GM18861 (cell line): ENCODE measurements around the gene GDF10.

Experiments
- ATAC-seq: cut with Tn5 transposase; IDR thresholded peaks from one replicate; pipeline ENCODE4 v1.9.1; 2021; ENCODE audit not compliant: unreplicated experiment

Gene GDF10, protein sequence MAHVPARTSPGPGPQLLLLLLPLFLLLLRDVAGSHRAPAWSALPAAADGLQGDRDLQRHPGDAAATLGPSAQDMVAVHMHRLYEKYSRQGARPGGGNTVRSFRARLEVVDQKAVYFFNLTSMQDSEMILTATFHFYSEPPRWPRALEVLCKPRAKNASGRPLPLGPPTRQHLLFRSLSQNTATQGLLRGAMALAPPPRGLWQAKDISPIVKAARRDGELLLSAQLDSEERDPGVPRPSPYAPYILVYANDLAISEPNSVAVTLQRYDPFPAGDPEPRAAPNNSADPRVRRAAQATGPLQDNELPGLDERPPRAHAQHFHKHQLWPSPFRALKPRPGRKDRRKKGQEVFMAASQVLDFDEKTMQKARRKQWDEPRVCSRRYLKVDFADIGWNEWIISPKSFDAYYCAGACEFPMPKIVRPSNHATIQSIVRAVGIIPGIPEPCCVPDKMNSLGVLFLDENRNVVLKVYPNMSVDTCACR

DNA sequence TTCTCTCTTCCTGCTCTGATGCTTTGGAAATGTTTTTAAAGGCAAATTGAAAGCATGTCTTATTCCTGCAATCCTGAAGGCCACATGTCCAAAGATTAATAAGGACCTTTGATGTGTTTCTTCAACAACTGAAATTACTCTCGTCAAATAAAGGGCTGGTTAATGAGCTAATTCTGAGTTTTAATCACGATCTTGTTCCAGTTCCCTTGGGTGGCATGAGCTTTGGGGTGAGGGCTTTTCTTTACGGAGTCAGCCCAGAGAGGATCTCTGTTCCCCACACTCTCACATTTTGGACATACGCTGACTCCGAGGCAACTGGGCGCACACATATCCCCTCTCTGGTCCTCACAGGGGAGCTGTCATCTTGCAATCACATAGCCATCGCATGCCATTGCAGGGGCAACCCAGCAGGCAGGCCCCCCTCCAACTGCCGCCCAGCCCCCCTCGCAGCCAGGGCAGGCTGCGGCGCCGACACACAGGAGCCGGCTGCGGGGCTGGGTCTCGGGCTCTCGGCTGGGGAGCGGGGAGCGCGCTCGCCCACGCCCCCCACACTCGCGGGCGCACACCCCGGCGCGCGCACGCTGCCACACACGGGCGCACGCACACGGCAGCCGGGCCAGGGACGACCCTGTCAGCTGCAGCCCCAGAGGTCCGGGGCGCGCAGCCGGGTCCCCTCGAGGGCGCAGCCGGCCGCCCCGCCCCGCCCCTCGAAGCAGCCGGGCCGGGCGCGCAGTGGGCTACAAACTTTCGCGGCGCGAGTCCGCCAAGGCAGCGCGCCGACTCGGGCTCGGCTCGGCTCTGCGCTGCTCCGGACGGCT, at the start of gene GDF10:
TSS of gene GDF10 (plus strand) at position 587 of the 818 bp plus-strand sequence. CDS start 455 bp downstream, outside the sequence.
- no peak for ATAC-seq

DNA sequence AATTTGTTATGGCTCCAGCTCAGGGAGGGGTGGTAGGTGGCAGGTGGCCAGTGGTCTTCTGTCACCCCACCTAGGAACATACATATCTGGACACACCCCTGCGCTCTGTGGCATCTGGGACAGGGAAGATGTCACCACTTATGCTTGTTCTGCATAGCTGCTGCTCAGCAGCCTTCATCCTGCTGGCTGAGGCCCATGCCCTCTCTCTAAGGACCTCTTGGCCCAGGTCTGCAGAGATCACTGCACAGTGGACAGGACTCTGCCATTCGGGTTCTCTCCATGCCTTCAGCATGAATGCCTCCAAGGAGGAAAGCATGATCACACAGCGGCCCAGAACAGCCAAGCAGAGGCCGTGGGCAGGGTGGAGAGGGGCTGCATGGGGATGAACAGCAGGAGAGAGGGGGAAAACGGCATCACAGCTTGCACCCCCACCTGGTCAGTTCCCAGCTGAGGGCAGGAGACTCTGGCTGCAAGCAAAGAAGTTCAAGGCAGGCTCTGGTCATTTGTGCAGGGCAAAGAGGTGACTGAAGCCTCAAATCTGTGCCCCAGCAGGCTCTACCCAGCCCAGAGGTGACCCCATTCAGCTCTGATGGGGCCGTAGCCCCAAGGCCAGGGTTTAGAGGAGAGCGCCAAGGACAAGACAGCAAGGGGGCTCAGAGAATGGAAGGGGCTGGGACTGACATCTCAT, 47.8 kb upstream of the GDF10 start:
- no peak for ATAC-seq

DNA sequence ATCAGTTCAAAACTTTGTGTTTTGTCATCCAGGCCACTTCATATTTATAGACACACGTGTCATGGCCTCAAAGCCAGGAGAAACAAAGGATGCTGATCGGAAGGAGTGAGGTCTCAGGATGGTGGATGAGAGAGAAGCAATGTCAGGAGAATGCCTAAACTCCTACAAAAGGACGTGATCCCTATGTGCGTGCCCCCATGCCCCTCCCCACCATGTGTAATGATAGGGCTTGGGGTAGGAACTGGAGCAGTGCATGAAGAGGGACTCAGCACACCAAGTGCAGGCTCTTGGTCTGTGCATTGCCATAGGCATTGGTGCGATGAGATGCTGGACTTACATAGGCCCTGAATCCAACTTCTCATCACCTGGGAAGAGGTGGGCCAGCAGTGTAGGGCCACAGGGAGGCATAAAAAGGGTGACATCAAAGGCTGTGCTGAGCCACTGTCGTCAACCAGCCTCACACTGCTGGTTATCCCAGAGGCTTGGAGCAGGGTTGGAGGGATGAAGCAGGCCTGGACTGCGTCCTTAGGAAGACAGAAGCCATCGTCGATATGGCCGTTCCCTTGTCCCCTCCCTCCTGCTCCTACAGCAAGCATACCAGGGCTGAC, 46.9 kb upstream of the GDF10 start:
- ATAC-seq, result no peak

DNA sequence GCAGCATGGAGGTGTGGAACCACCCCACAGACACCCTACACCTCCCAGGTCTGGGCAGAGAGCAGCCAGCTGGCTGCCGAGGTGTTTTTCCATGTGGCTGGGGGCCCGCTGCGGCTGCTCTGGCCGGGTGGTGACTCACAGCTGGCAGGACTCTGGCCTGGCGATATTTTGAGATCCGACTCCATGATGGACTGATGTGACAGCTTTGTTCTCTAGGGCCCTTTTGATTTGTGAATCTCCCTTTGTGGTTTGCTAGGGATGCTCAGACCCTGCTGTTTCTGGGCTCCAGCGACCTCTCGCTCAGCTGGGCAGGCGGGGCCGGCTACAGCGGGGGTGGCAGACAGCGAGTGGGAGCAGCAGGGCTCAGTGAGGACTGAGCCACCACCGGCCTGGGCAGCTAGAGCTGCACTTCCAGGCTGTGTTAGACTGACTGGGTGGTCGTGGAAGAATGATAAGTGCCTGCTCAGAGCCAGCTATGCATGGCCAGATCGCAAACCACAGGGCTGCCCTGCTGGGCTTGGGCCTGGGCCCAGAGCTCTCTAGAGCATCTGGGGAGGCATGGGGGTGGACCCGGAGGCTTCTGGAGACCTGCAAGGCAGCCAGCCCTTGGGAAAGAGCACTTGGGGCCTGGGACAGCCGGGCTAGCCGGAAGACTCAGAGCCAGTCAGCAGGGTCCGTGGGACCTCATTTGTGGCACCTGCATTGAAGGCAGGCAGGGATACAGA, 46.2 kb upstream of the GDF10 start:
- no peak for ATAC-seq

DNA sequence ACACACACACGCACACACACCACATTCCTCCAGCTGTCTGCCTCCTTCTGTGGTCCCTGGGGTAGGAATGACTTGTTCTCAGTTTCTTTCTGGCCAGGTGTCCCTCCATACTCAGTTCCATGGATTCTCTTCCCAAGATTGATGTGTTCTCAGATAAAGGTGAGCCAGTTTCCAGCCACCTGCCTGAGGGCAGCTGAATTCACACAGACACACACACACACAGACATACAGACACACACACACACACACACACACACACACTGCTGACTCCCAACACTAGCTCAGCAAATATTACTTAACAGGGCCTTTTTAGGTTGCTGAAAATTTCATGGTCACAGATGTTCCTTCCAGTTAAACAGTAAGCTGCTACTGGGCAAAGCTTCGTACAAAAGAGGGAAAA, 45.4 kb upstream of the GDF10 start:
- ATAC-seq, result no peak

DNA sequence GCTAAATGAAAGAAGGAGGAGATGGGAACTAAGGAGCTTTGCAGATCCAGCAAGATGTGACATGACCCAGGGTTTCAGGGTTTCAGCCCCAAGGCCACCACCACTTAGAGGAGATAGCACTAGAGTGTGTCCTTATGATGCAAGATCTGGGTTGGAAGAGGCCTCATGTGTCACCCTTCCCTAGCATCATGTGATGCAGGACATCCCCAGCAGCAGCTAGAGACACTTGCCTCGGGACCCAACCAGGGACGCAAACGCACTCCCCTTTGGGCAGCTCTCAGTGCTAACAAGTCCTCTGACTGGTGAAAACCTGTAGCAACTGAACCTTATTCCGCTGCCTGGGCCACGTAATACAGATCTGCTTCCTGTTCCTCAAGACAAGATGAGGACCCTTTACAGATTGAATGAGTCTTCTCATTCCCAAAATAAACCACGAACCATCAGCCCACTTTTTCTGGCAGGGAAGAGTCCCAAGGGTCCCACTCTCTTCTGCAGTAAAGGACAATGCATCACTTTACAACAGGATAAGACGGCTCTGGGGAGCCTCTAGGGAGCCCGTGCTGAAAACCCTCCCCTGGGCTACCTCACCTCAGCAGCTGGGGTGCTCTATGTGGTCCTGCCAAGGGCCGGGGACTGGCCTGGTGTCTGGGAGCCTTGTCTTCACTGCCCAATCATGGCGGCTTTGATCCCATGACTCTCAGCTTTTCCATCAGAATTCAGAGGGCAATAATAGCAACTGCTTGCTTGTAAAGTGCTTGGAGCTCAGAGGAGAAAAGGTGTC, 44.8 kb upstream of the GDF10 start:
- ATAC-seq, result no peak

DNA sequence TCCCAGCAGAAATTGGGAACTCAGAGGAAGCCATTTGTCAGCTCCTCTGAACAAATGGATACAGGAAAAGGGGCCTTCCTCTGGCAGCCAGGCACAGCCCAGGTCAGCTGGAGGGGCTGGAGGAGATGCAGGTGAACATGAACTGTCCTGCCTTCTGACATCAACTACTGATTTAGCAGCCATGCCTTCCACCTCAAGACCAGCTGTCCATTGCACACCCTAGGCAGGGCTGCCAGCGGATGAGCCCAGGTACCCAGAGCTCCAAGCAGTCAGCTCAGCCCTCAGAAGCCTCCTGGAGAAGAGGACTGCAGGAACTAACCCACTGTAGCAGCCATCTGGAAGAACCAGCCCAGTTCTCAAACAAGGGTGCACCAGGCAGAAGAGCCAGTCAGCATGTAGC, 44.1 kb upstream of the GDF10 start:
- ATAC-seq, result no peak

DNA sequence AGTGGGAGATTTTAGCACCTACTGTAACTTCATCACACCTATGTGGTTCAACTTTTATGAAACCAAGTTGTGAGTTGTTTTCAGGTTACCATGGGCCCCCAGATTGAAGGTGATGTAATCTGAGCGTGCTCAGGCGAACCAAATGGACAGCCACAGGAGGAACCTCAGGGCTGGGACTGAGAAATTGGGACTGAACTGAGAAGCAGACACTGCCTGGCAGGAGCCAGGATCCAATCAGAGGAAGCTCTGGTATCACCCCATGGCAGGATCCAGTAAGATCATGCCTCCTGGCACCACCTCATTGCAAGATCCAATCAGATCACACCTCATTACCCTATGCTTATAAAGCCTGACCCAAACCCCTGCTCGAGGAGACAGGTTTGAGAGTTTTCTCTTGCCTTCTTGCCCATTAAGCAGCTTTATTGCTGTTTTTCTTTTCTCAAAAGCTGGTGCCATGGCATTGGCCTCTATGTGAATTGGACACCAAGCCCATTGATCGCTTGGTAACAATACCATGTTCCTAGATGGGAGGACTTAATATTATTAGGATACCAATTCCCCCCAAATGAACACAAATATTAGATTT, 43.2 kb upstream of the GDF10 start:
- ATAC-seq, result no peak

DNA sequence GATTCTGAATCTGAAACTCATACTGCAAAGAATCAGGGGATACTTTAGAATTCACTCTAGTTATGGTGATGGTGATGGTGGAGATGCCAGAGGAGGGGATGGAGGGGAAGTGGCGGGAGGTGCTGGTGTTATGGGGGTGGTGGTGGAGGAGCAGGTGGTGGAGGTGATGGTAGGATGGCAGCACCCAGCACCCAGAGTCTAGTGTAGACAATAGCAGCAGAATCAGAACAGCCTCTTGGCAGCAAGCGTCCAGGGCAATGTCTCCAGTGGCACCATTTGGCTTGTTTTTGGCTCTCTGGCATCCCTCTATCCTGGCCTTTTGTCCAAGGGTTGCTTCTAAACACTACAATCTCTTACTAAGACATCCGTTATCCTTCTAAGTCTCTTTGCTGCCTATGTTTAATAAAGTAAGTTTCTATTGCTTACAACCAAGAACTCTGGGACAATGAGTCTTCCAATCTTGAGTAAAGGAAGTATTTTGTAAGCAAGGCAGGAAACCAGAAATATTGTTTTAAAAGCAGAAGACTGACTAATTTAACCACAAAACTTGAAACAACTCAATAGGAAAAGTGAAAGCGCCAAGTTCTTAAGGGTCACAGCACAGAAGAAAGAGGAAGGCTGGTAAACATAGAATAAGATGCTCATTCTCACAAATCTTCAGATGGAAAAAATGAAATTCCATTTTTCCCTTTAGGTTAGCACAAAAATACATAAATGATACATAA, 42.4 kb upstream of the GDF10 start:
- no peak for ATAC-seq

DNA sequence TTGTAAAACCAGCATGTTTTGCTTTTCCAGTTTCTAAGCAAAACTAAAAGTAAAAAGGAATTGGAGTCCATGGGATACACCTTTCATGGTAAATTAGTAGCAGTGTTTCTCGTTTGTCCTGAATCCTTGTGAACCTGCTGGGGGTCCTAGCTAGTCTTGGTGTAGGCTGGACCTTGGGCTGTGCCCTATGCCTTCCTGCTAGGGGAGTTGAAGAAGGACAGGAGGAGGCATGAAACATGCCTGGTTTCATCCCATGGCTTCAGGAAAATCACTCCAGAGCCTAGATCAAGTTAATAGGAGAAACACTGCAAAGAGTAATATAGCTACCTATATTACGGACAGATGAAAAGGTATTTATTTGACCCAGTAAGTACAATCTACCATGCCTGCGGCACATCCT, 41.1 kb upstream of the GDF10 start:
- no peak for ATAC-seq

DNA sequence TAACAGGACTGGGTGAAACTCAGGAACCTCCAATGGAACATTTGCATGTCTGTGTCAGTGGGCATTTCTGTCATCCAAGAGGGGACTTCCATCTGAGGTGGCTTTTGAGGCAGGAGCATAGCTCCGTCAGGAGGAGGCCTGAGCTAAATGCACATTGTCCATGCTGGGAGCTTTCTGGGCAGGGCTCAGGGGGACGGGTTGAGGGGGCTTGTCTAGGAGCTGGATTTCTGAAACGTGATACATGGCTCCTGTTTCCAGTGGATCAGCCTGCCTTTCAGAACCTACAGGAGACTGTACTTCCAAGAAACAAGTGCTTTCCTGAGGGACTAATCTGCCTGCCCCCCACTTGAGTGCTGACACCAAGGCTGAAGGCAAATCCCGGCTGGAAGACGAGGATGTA, 40.5 kb upstream of the GDF10 start:
- no peak for ATAC-seq

DNA sequence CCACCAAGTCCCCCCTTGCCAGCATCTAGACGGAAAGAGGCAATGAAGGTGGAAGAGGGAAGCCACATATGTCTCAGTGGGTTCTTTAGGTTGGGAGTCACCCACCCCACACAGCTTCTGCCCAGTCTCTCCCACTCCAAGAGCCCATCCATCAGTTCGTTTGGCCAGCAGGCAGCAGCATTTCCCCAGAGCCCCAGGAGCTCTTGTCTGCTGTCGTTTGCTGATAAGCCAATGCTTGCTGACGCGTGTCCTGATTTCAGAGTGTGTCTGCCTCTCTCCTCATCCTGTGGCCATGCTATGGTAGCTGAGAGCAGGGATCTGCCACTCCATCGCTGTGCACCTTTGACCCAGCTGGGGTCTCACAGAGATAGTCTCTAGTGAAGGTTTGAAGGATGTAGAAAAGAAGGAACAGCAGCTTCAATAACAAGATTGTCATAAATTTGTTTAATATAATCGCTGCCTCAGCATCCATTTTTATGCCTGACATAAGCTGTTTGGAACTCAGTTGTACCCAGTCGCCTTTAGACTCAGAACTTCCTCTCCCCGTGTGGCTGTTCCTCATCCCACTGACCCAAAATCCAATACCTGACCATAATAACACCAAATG, 39.4 kb upstream of the GDF10 start:
- ATAC-seq, result no peak

DNA sequence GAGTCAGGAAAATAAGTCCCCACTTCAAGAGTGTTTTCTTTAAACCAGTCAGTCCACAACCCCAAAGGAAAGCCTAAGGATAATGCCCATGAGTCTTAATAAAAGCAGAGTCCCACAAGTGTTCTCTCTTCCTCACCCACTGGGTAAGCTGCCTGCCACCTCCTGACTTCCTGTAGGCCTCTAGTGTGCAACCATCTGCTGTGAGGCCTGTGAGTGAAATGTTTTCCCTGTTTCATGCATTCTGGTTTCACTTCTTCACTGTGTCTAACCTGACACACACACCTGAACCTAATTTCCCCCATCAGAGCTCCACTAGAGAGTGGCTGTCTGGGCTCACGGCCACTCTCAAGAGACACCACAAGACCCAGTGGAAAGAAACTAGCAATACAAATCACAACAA, 38.9 kb upstream of the GDF10 start:
- ATAC-seq, result peak; percentile 97

DNA sequence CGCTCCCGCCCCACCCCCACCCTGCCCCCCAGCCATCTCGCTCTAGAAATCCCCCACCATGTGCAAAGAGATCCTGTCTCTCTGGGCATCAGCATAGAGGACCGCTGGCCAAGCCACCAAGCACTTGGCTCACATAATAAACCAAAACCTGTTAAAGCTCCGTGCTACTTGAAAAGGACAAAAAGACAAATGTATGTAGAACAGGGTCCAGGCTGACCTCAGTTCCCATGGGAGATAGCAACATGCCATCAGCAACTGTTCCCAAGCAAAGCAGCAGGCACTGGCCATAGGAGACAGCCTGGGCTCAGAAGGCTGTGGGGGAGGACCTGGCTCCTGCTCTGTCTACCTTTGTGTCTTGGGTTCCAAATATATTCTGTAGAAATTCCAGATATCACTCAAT, 38.4 kb upstream of the GDF10 start:
- no peak for ATAC-seq

DNA sequence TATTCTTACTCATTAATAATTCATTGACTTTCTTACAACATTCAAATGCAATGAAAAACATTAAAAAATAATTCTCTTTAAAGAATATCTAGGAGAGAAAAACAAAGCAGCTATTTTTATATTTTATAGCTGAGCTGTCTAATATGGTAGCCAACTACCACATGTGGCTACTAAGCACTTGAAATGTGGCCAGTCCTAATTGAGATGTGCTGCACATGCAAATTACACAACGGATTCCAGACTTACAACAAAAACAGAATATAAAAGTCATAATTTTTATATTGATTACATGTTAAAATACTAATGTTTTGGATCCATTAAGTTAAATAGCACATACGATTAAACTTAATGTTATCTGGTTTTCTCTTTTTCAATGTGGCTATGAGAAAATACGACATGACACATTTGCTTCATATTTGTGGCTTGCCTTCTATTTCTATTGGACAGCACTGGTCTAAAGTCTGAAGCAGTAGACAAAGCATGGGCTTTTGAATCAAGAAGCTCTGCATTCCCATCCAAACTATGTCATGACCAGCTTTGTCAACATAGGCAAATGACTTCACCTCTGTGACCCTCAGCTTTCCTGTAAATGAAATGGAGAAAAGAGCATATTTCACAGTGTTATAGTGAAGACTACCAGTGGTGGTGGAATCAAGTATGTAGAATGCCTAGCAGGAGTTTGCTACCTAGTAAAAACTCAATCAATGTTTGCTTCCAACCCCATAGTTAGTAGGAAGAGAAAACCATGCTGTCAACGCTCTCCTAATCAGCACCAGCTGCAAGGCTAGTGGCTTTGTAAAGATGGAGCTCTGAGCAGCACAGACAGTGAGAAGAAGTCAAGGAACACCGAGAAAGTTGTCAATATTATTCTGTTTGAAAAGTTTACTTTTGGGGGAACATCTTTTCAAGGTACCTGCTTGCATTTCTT, 37.1 kb upstream of the GDF10 start:
- ATAC-seq, result no peak

DNA sequence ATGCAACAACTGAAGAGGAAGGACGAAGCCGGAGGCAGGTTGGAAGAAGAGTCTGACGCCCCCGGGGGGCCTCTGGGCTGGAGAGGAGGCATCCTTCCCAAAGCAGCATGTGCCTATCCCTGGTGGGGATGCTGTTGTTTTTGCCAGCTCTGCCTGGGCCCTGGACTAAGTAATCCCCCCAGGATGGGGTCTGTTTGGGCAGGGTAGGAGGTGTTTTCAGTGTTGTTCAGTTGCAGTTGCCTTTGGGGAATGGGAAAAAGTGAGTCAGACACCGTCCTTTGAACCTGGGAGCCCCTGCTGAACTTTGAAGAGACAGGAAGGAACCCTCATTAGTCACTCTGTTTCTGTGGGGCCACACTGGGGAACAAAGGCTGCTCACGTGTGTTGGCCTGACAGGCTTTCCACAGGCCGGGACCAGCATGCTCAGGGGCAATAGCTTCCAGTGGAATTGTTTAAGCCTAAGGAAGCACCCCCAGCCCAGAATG, 35.2 kb upstream of the GDF10 start:
- ATAC-seq, result no peak

DNA sequence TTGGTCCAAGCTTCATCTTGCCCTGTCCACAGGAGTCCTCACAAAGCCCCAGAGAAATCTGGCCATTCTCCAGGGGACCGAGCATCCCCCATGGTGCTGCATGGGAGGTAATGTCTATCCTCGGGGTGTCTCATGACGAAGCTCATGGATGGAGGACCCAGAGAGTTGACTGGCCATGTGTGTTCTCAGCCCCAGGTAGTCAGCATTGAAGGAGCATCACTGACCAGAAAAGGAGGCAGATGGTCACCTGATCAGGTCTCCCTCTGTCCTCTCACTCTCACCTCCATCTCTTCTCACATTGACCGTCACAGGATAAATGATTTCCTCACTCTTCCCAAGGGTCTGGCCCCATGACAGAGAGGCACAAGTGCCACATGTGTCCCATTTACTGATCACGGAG, 33.4 kb upstream of the GDF10 start:
- no peak for ATAC-seq
